H1 (cell line): ENCODE measurements around the gene ITGB1BP1. TPM values are rescaled to one million over a fixed set of nuclear protein-coding genes. Genes with fewer than 3 reads are reported as not detected.

Experiments
- CTCF ChIA-PET: fragments of 300-600 bp; sonication (Branson Sonifier 250); formaldehyde crosslinking; loops from one replicate; lab custom pipeline; 2021; ENCODE audit not compliant: partially characterized antibody; lab: Charles Lee
- POLR2A ChIA-PET: fragments of 300-600 bp; sonication (Branson Sonifier 250); formaldehyde crosslinking; loops from one replicate; lab custom pipeline; 2021; ENCODE audit warnings: inconsistent platforms; ENCODE audit not compliant: partially characterized antibody; lab: Charles Lee
- DNase-seq, 2 experiments: peaks; one replicate each; pipeline versions ENCODE4 v3.0.0 to v3.0.0-alpha.2; 2010 to 2022; ENCODE audit warnings: low spot score in 2 of 2, low read depth in 1 of 2, mixed read lengths in 1 of 2
- FAIRE-seq: peaks from 2 replicates; lab custom pipeline; 2011; peaks lifted over from hg19 to GRCh38; lab: Jason Lieb, UNC
- H2AFZ ChIP-seq: 2 replicates; pipeline ENCODE4 v1.8.1; 2012; ENCODE audit warnings: low read length, inconsistent platforms
- H2AK5ac ChIP-seq: 2 replicates; pipeline ENCODE4 v1.6.1; 2013; ENCODE audit warnings: low read depth, low read length
- H2BK120ac ChIP-seq: replicated peaks from 2 replicates; pipeline ENCODE3; 2013; ENCODE audit warnings: low read depth, low read length, inconsistent platforms
- H2BK12ac ChIP-seq: 2 replicates; pipeline ENCODE4 v1.6.1; 2013; ENCODE audit warnings: low read depth, low read length
- H2BK15ac ChIP-seq: 2 replicates; pipeline ENCODE4 v1.6.1; 2013; ENCODE audit warnings: low read length
- H2BK20ac ChIP-seq: 2 replicates; pipeline ENCODE4 v1.6.1; 2013; ENCODE audit warnings: low read length
- H2BK5ac ChIP-seq: 2 replicates; pipeline ENCODE4 v1.6.1; 2013; ENCODE audit warnings: low read depth, low read length
- H3K14ac ChIP-seq: 2 replicates; pipeline ENCODE4 v1.6.1; 2013; ENCODE audit warnings: inconsistent platforms; ENCODE audit not compliant: insufficient read length
- H3K18ac ChIP-seq: 2 replicates; pipeline ENCODE4 v1.6.1; 2013; ENCODE audit warnings: low read length; ENCODE audit errors: extremely low read depth
- H3K23ac ChIP-seq: 2 replicates; pipeline ENCODE4 v1.6.1; 2013; ENCODE audit warnings: inconsistent platforms; ENCODE audit not compliant: insufficient read length
- H3K23me2 ChIP-seq: 2 replicates; pipeline ENCODE4 v1.6.1; 2013; ENCODE audit warnings: low read depth, low read length
- H3K27ac ChIP-seq: 2 replicates; pipeline ENCODE4 v1.6.1; 2011; ENCODE audit warnings: low read depth, low read length, inconsistent platforms
- H3K27me3 ChIP-seq, 4 experiments: replicated peaks in 1 of 4; 1 replicate in 1 of 4; 2 replicates in 3 of 4; pipeline versions ENCODE4 v1.6.1 to v1.8.1; 2011 to 2013; ENCODE audit warnings: low read length in 3 of 4, mild to moderate bottlenecking in 3 of 4, inconsistent platforms in 2 of 4, mixed read lengths in 2 of 4, moderate library complexity in 1 of 4; ENCODE audit not compliant: control insufficient read depth in 3 of 4, insufficient read depth in 3 of 4; ENCODE audit errors: extremely low read depth in 1 of 4
- H3K36me3 ChIP-seq, 4 experiments: 2 replicates each; pipeline versions ENCODE4 v1.6.1 to v1.8.1; 2011 to 2013; ENCODE audit warnings: mild to moderate bottlenecking in 4 of 4, low read length in 3 of 4, moderate library complexity in 2 of 4, control low read depth in 1 of 4, inconsistent platforms in 1 of 4; ENCODE audit not compliant: insufficient read depth in 4 of 4, control insufficient read depth in 2 of 4
- H3K4ac ChIP-seq: replicated peaks from 2 replicates; pipeline ENCODE3; 2013; ENCODE audit warnings: low read length, low read depth, mixed read lengths, inconsistent platforms; ENCODE audit not compliant: insufficient read length
- H3K4me1 ChIP-seq, 4 experiments: replicated peaks in 1 of 4; 1 replicate in 1 of 4; 2 replicates in 3 of 4; pipeline versions ENCODE4 v1.6.1 to v1.8.1; 2011 to 2013; ENCODE audit warnings: low read length in 3 of 4, inconsistent platforms in 2 of 4, mixed read lengths in 1 of 4; ENCODE audit not compliant: insufficient read depth in 4 of 4, control insufficient read depth in 3 of 4
- H3K4me2 ChIP-seq, 2 experiments: 2 replicates each; pipeline versions ENCODE4 v1.6.1 to v1.8.1; 2011 to 2013; ENCODE audit warnings: low read depth in 2 of 2, low read length in 2 of 2, control low read depth in 1 of 2, inconsistent platforms in 1 of 2, mild to moderate bottlenecking in 1 of 2; ENCODE audit not compliant: insufficient read depth in 1 of 2
- H3K4me3 ChIP-seq, 4 experiments: fragments of 200-600, 300-600 bp in 1 of 4; sonication (generic), shearing (Covaris generic), sonication (Bioruptor Twin) in 1 of 4; 2 replicates each; pipeline versions ENCODE4 v1.5.1 to v1.8.1; 2011 to 2016; ENCODE audit warnings: low read length in 4 of 4, low read depth in 3 of 4, control low read depth in 2 of 4, inconsistent platforms in 2 of 4, mild to moderate bottlenecking in 2 of 4, mixed read lengths in 1 of 4, moderate library complexity in 1 of 4; ENCODE audit not compliant: insufficient read depth in 2 of 4; ENCODE audit errors: extremely low read depth in 1 of 4
- H3K56ac ChIP-seq: replicated peaks from 2 replicates; pipeline ENCODE3; 2013; ENCODE audit warnings: low read depth, mild to moderate bottlenecking, mixed read lengths, low read length, inconsistent platforms; ENCODE audit not compliant: insufficient read length
- H3K79me1 ChIP-seq: 2 replicates; pipeline ENCODE4 v1.6.1; 2013; ENCODE audit warnings: low read depth, low read length, control low read depth
- H3K79me2 ChIP-seq, 2 experiments: 2 replicates each; pipeline versions ENCODE4 v1.6.1 to v1.8.1; 2012 to 2013; ENCODE audit warnings: low read length in 2 of 2, mild to moderate bottlenecking in 2 of 2, inconsistent platforms in 1 of 2; ENCODE audit not compliant: insufficient read depth in 2 of 2, control insufficient read depth in 1 of 2
- H3K9ac ChIP-seq, 4 experiments: replicated peaks in 1 of 4; 1 replicate in 1 of 4; 2 replicates in 3 of 4; pipeline versions ENCODE4 v1.6.1 to v1.8.1; 2011 to 2013; ENCODE audit warnings: low read depth in 3 of 4, low read length in 3 of 4, control low read depth in 2 of 4, mild to moderate bottlenecking in 2 of 4, moderate library complexity in 2 of 4, inconsistent platforms in 1 of 4; ENCODE audit errors: extremely low read depth in 1 of 4
- H3K9me3 ChIP-seq, 2 experiments: 2 replicates each; pipeline versions ENCODE4 v1.6.1 to v1.8.1; 2012 to 2013; ENCODE audit warnings: mild to moderate bottlenecking in 2 of 2, moderate library complexity in 2 of 2, control low read depth in 1 of 2, inconsistent platforms in 1 of 2, low read depth in 1 of 2, low read length in 1 of 2, mixed read lengths in 1 of 2; ENCODE audit not compliant: insufficient read depth in 2 of 2
- H4K20me1 ChIP-seq, 2 experiments: replicated peaks in 1 of 2; 2 replicates each; pipeline versions ENCODE3 to v1.8.1; 2011 to 2013; ENCODE audit warnings: inconsistent platforms in 2 of 2, low read length in 2 of 2, mild to moderate bottlenecking in 1 of 2; ENCODE audit not compliant: insufficient read depth in 2 of 2, control insufficient read depth in 1 of 2
- H4K5ac ChIP-seq: 2 replicates; pipeline ENCODE4 v1.6.1; 2013; ENCODE audit warnings: low read length, low read depth, mixed read lengths, inconsistent platforms; ENCODE audit not compliant: insufficient read length
- H4K8ac ChIP-seq: 2 replicates; pipeline ENCODE4 v1.8.0; 2013; ENCODE audit warnings: mild to moderate bottlenecking, moderate library complexity, low read length, inconsistent platforms; ENCODE audit not compliant: insufficient read depth; ENCODE audit errors: extremely low read depth
- H4K91ac ChIP-seq: replicated peaks from 2 replicates; pipeline ENCODE3; 2013; ENCODE audit warnings: low read length, mixed read lengths, inconsistent platforms; ENCODE audit not compliant: insufficient read length
- CTBP2 ChIP-seq: IDR thresholded peaks from 2 replicates; pipeline ENCODE4 v1.7.0; 2011; ENCODE audit warnings: borderline replicate concordance, mild to moderate bottlenecking, moderate library complexity, mixed read lengths, low read length; ENCODE audit not compliant: insufficient read depth, insufficient read length
- FOSL1 ChIP-seq: IDR thresholded peaks from 2 replicates; pipeline ENCODE4 v1.6.1; 2011; ENCODE audit warnings: mild to moderate bottlenecking, low read depth, low read length, moderate library complexity; ENCODE audit not compliant: insufficient read depth
- HDAC6 ChIP-seq: IDR thresholded peaks from one replicate; pipeline ENCODE4 v1.7.1; 2012; ENCODE audit warnings: low read depth, mild to moderate bottlenecking, inconsistent platforms, low read length, moderate library complexity
- MAFK ChIP-seq: IDR thresholded peaks from 2 replicates; pipeline ENCODE4 v1.6.1; 2012; ENCODE audit warnings: low read depth, mild to moderate bottlenecking, improper control_type of control experiment, low read length
- MAX ChIP-seq: IDR thresholded peaks from 2 replicates; pipeline ENCODE4 v1.6.1; 2012; ENCODE audit warnings: inconsistent platforms
- SAP30 ChIP-seq: fragments of 300-600 bp; sonication (generic); IDR thresholded peaks from 2 replicates; pipeline ENCODE4 v1.7.1; 2012; ENCODE audit warnings: low read length, moderate library complexity, mild to moderate bottlenecking, inconsistent platforms; ENCODE audit not compliant: insufficient read depth, insufficient replicate concordance
- SP1 ChIP-seq: IDR thresholded peaks from 2 replicates; pipeline ENCODE4 v1.6.1; 2011; ENCODE audit warnings: low read depth, low read length
- WGBS, 2 experiments: shearing (Covaris generic) in 1 of 2; methylation state at CpG; one replicate each; pipeline versions ENCODE4 v1.1.6 to v1.1.7; 2013 to 2015; ENCODE audit warnings: low lambda C conversion rate in 2 of 2, mixed read lengths in 2 of 2, inconsistent platforms in 1 of 2, low coverage in 1 of 2, missing lambda C conversion rate in 1 of 2; ENCODE audit not compliant: insufficient replicate concordance in 2 of 2, insufficient coverage in 1 of 2, insufficient read length in 1 of 2; ENCODE audit errors: extremely low coverage in 1 of 2, missing lambda C conversion rate in 1 of 2; 5-methylcytosine and 5-hydroxymethylcytosine counted together
- polyA plus RNA-seq, 7 experiments: library from polyadenylated mRNA; depleted of rRNA in 3 of 7; stranded (reverse) in 5 of 7; unstranded in 2 of 7; fragments of >200 nt in 5 of 7; fragments of 200-250 nt in 2 of 7; gene quantifications; 1 replicate in 5 of 7; 2 replicates in 1 of 7; 4 replicates in 1 of 7; pipeline versions ENCODE4 v1.2.1 to v1.2.3, GENCODE V29; 2011 to 2013; ENCODE audit warnings: missing spikeins in 2 of 7, mixed read lengths in 2 of 7
- total RNA-seq: library from RNA; stranded (reverse); fragmentation: NEBNext Ultra II Directional; extraction: Animal tissue kit (Norgen Biotek cat#: 25700); gene quantifications from 2 replicates; pipeline ENCODE4 v1.2.1, GENCODE V29; 2021
- TF ChIP-seq, protein P1 (sequence below): IDR thresholded peaks from 2 replicates; pipeline ENCODE4 v1.6.1; 2011; ENCODE audit warnings: low read length, improper control_type of control experiment

The ITGB1BP1 gene
- total and polyA plus RNA-seq, 2 of the 8 experiments (the other 6 are each of a cell fraction or from before 2014, with no cell fraction given) = 16.1 to 45.4 TPM

- no peak overlapping the region for H2AK5ac ChIP-seq
- no peak overlapping the region; the same call in 1 of the 2 replicates for H4K8ac ChIP-seq
- CTCF ChIA-PET = interaction anchor here (0.8 to 2.8 kb wide), 9 partner anchors 8 to 217 kb away, joined by 3 to 19 read pairs (median 5); no protein-coding TSS in a partner anchor
- H2BK120ac ChIP-seq = no peak overlapping the region
- no peak overlapping the region for H3K4ac ChIP-seq
- FAIRE-seq (no peak), DNase-seq (no peak)
- H3K36me3 ChIP-seq = peaks cover 0 to 10% (median 6%) of the 10 kb centered on the region in 4 experiments; a peak in 5 of 8 replicates
- no peak overlapping the region for H3K9ac ChIP-seq
- H3K27me3 ChIP-seq = no peaks in the 10 kb centered on the region
- peaks cover 2 to 14% (median 7%) of the 10 kb centered on the region in 4 experiments; a peak in 6 of 7 replicates for H3K4me1 ChIP-seq
- POLR2A ChIA-PET = no interaction called here
- no peaks in the 10 kb centered on the region for H3K23me2 ChIP-seq
- H3K18ac ChIP-seq = peak overlapping the region; percentile 65; the same call in 1 of the 2 replicates
- H4K5ac ChIP-seq = no peak overlapping the region
- WGBS, 2 experiments = 73% methylated on average over 3 of the region's 3 CpGs; no CpG with 5 or more reads in 1 of the 2 experiments
- H3K4me2 ChIP-seq = 0 out of 4 replicates have a peak overlapping the region, but pooled peaks of 1 of the 2 experiments have one; percentile 8
- H4K20me1 ChIP-seq = no peaks in the 10 kb centered on the region
- H2AFZ ChIP-seq = no peak overlapping the region
- no peak overlapping the region for H3K14ac ChIP-seq
- H3K79me1 ChIP-seq = no peaks in the 10 kb centered on the region
- TF ChIP-seq SP1 (no peak), CTBP2 (no peak), SAP30 (no peak), FOSL1 (no peak), HDAC6 (no peak), MAFK (no peak), MAX (no peak)
- TF ChIP-seq, protein P1, sequence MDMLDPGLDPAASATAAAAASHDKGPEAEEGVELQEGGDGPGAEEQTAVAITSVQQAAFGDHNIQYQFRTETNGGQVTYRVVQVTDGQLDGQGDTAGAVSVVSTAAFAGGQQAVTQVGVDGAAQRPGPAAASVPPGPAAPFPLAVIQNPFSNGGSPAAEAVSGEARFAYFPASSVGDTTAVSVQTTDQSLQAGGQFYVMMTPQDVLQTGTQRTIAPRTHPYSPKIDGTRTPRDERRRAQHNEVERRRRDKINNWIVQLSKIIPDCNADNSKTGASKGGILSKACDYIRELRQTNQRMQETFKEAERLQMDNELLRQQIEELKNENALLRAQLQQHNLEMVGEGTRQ = no peak
- H2BK20ac ChIP-seq = no peak overlapping the region
- H3K56ac ChIP-seq = no peak overlapping the region
- H3K9me3 ChIP-seq = no peaks in the 10 kb centered on the region
- H3K27ac ChIP-seq = no peak overlapping the region
- H3K4me3 ChIP-seq = peak overlapping the region in 1 of 4 experiments; percentile 18; a peak in 1 of 8 replicates
- no peak overlapping the region for H2BK12ac ChIP-seq
- no peak overlapping the region for H2BK5ac ChIP-seq
- H4K91ac ChIP-seq = no peak overlapping the region
- no peaks in the 10 kb centered on the region for H3K79me2 ChIP-seq
- peak overlapping the region; percentile 84; the same call in 1 of the 2 replicates for H2BK15ac ChIP-seq
- no peak overlapping the region for H3K23ac ChIP-seq
Measured at GRCh38 chr2:9355270-9355669, 68.1 kb downstream of the ITGB1BP1 start.
